ENCODE data around the gene DPY19L1.
"Not testable (repeated sequence)": the region's sequence is repeated elsewhere in the genome, so short reads cannot be mapped to it uniquely, and the experiment has no call there.

The DPY19L1 gene

GRCh38 chr7:35004531-35005095 is 32.7 kb downstream of the DPY19L1 start:
- TF ChIP-seq, protein P1, sequence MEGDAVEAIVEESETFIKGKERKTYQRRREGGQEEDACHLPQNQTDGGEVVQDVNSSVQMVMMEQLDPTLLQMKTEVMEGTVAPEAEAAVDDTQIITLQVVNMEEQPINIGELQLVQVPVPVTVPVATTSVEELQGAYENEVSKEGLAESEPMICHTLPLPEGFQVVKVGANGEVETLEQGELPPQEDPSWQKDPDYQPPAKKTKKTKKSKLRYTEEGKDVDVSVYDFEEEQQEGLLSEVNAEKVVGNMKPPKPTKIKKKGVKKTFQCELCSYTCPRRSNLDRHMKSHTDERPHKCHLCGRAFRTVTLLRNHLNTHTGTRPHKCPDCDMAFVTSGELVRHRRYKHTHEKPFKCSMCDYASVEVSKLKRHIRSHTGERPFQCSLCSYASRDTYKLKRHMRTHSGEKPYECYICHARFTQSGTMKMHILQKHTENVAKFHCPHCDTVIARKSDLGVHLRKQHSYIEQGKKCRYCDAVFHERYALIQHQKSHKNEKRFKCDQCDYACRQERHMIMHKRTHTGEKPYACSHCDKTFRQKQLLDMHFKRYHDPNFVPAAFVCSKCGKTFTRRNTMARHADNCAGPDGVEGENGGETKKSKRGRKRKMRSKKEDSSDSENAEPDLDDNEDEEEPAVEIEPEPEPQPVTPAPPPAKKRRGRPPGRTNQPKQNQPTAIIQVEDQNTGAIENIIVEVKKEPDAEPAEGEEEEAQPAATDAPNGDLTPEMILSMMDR (IDR thresholded peaks at IDR 0.05; ENCODE audit: low read depth, low read length, missing control alignments): no peak

DNA sequence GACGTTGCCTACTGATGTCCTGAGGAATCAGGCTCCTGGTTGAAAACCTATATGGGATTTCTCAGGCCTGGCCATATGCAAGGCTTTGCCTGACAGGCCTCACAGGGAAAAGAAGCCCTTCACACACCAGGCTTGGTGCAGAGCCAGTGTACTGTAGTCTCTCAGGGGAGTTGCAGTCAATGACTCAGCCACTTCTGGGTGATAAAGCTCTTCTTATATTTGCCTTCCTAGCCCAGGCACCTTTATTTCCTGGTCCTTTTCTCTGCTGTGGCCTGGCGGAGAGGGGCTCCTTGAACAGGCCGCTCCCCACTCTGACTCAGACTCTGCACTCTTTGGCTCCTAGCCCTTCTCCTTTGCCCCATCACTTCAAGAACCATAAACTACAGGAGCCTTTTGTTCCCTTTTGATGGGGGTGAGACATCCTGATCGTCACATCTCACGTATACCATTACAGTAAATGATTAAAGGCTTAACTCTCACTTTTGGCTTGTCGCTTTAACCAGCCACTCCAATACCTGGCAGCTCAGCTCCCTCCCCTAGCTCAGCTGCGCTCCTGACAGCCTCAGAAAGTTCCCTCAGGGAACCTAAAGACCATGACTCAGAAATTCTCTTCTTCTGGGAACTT is 33.5 kb downstream of the DPY19L1 start:
- DNase-seq (ENCODE audit: low read depth): no peak
- TF ChIP-seq, protein P1 (IDR thresholded peaks at IDR 0.05; ENCODE audit: low read depth, low read length, missing control alignments): no peak
- no peak overlapping the region for H3K4me3 ChIP-seq (ENCODE audit: low read depth, low read length)

More at GRCh38 chr7:35004531-35005095, 32.7 kb downstream of the DPY19L1 start:
- H3K4me3 ChIP-seq (ENCODE audit: low read depth, low read length): no peak overlapping the region
- DNase-seq (ENCODE audit: low read depth): no peak

GRCh38 chr7:35003177-35003650 is 34.1 kb downstream of the DPY19L1 start:
- H3K4me3 ChIP-seq (ENCODE audit: low read depth, low read length); DNase-seq (ENCODE audit: low read depth): not testable (repeated sequence)

- not testable (repeated sequence) for H3K4me3 ChIP-seq (ENCODE audit: low read depth, low read length); DNase-seq (ENCODE audit: low read depth)
Observed at GRCh38 chr7:34998335-34998734, 39.0 kb downstream of the DPY19L1 start.

GRCh38 chr7:34996423-34997090 is 40.7 kb downstream of the DPY19L1 start:
- not testable (repeated sequence) for DNase-seq (ENCODE audit: low read depth); H3K4me3 ChIP-seq (ENCODE audit: low read depth, low read length)

DNA sequence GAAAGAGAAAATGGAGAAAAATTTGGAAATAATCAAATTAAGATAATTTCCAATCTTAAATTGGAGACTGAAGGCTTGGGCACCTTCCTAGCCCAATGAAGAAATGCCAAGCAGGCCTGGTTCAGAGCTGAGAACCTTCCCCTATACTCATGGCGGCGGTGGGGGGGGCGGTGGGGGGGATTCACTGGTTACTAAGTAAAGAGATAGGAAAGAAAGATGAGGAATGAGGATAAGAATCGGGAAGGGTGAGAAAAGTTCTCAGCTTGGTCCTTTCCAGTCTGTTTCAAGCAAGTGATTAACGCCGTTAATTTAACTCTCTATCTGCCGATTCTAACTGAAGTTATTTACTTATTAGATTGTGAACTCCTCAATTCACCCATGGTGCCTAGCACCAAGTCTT is 41.5 kb downstream of the DPY19L1 start:
- no peak for DNase-seq (ENCODE audit: low read depth)
- TF ChIP-seq, protein P1 (IDR thresholded peaks at IDR 0.05; ENCODE audit: low read depth, low read length, missing control alignments): no peak
- H3K4me3 ChIP-seq (ENCODE audit: low read depth, low read length): no peak overlapping the region

GRCh38 chr7:34991938-34992840 is 45.1 kb downstream of the DPY19L1 start:
- TF ChIP-seq, protein P1 (IDR thresholded peaks at IDR 0.05; ENCODE audit: low read depth, low read length, missing control alignments): no peak
- DNase-seq (ENCODE audit: low read depth): peak; percentile 31
- H3K4me3 ChIP-seq (ENCODE audit: low read depth, low read length): no peak overlapping the region

- not testable (repeated sequence) for DNase-seq (ENCODE audit: low read depth); H3K4me3 ChIP-seq (ENCODE audit: low read depth, low read length)
Observed at GRCh38 chr7:34988442-34989125, 48.7 kb downstream of the DPY19L1 start.

- DNase-seq (ENCODE audit: low read depth); H3K4me3 ChIP-seq (ENCODE audit: low read depth, low read length): not testable (repeated sequence)
Observed at GRCh38 chr7:34985155-34985554, 52.1 kb downstream of the DPY19L1 start.

DNA sequence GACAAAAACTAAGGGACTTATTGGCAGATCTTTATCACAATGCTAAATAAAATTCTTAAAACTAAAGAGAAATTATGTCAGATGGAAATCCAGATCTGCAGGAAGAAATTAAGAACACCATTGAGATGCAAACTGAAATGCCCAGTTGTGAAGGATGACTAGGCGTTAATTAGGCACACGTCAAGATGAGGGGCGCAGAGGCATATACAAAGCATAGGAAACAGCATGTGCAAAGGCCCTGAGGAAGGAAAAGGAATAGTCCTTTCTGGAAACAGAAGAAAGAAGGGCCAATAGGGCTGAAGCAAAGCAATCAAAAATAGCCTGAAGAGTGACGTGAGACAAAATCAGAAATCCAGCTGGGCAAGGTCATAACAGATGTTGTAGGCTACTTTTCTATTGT is 53.1 kb downstream of the DPY19L1 start:
- not testable (repeated sequence) for H3K4me3 ChIP-seq (ENCODE audit: low read depth, low read length); DNase-seq (ENCODE audit: low read depth)

All from GM12864 (cell line).